Fibroblast of peridontal ligament (primary cell): Measurements from ENCODE around the gene LETM1.

Source experiments
- DNase-seq: peaks from one replicate; pipeline ENCODE4 v3.0.0-alpha.2; 2010; ENCODE audit errors: extremely low read depth

The LETM1 gene

DNA sequence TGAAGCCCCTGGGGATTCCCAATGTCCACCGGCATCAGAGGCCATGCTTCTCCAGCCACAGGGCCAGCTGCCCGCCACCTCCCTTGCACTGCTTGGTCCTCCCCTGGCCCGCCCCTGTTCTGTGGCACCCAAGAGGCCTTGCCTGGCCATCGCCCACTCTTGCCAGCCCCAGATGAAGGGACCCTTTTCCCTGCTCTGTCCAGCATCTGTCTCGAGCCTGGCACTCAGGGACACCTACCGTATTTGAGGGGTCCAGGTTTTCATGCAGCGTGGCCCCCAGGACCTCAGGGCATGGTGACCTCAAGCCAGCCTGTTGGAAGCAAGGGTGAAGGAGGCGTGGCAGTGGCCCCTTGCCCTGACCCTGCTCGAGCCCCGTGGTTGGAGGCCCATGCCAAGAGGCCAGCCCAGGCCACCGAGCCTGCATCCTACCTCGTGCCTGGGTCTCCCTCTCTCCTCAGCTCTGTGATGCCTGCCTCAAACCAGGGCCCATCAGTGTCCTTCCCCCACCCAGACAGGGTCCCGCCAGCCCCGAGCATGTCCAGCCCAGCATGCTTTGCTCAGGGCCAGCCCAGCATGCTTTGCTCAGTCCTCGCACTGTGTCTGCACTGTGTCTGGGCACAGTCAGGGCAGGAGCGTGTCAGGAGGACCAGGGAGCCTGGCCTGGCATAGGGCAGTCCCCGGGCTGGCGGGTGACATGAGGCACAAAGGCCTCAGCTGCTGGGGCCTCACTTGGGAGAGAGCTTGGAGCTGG, 77.1 kb downstream of the LETM1 start:
- no peak for DNase-seq

DNA sequence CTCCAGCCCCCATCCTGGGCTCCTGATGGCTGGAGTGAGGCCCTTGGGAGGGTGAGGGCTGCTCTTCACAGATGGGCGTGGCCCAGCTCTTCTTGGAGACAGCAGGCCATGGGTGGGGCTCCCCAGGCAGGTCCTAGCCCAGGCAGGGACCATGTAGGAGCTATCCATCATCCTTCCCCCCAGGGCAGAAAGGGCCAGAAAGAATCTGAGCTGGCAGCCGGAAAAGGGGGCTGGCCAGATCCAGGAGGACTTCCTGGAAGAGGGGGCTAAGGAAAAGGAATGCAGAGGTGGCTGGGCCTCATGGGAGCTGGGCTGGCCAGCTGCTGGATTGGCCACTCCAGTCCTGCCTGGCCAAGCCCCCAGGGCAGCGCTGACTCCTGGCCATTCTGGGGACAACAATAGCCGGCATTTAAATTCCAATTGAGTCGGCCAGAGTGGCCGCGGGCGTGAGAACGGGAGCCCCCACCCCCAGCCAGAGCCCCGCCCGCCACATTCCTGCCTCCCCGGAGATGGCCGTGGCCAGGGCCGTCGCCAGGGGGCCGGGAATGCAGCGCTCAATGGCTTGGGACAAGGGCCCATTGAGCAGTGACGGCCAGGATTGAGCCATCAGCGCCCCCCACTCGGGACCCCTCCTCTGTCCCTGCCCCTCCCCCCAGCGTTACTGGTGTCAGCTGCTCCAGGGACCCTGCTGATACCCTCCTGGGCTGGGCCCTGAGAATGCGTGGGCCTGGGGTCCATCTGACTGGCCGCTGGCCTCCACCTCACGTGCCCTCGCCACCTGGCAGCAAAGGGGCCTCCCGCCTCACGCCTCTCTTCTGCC, 77.9 kb downstream of the LETM1 start:
- no peak for DNase-seq

DNA sequence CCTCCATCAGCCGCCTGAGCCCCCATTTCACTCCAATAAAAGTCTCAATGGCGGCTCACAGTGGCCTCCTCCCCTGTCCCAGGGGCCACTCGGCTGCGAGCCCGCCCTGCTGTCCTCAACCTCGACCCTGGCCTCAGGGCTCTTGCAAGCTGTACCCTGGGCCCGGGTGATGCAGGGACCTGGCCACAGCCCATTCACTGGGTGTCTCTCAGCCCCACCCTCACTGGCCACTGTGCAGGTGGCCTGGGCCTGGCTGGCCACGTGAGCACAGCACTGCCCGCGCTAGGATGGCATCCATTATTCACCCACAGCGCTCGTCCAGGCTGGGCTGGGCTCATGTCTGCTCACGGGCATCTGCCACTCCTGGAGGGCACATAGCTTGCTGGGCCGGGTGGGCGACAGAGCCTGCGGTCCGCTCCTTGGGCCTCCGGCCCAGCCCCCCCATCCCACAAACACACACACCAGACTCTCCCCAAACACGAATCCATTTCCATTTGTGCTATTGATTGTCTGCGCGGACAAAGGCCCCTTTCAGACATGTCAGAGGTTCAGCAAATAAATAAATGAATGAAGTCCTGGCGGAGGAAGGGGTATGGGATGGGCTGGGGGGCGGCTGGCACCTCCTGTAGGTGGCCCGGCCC, 79.3 kb downstream of the LETM1 start:
- no peak for DNase-seq

DNA sequence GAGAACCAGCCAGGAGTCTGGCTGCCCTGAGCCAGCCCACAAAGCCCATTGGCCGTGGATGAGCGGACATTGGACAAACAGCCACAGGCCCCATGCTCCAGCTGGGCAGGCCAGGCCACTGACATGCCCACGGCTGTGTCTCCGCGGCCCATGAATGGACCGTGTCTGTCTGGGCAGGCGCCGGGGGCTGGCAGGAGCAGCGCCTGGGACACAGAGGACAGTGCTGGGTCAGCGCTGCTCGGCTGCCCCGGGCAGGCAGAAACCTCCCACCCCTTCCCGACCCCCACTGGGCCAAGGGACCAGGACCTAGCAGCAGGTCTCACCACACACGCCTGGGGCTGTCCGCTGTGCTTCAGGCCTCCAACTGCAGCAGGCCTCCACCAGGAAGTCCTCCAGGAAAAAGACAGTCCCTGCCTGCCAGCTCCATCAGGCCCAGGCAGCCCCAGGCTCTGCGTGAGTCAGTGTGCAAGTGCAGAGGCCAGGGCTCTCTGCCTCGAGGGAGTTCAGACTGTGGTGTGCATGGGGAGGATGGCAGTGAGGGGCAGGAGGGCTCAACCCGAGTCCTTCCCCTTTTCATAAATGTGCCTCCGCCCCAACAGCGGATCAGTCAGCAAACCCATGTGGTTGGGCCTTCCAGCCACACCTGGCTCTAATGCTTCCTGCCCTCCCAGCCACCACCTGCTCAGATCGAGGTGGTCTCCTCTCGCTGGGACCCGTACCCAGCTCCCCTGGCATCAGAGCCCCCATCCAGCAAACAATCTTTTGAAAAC, 80.0 kb downstream of the LETM1 start:
- no peak for DNase-seq

DNA sequence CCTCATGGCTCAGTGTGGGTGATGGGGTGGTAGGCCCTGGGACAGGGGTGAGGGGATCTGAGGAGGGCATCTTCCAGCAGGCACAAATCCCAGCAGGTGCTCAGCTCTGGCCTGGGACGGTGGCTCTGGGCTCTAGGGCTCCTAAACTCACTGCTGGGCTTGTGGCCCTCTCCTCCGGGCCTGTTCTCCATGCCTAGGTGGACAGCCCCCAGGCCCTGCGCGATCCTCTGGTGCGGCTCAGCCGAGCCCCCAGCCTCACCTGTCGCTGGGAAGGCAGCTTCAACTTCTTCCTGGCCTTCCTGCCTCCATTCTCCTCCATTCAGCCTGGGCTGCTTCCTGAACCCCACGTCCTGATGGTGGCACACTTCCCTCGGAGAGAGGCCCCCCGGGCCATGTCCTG, 82.2 kb downstream of the LETM1 start:
- DNase-seq = no peak

DNA sequence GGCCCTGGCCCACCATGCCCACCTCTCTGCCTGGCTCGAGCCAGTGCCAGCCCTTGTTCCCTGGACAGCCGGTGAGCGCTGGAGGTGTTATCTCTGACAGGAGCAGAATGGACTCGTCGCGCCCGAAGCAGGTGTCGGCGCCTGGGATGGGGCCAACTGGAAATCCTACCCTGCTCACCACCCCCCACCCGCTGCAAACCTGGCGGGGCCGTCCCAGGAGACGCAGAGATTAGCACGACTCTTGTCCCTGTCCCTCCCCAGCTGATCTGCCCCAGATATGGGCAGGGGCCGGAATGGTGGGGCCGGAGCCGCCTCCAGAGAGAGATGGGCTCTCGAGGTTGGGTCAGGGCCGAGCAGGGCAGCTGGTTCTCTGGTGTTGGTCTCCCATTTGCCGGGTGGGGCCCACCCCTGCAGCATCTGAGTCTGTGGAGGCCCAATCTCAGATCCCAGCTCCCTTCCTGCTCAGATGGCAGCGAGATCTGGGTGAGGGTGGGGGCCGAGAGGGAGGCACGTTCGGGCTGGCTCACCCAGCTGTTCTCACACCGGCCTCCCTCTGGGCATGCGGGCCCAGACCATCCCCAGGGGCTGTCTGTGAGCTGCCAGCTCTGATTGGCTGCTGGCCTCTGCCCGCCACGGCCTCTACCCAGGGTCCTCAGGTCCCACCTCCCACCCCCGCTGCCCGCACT, 83.0 kb downstream of the LETM1 start:
- DNase-seq = no peak

DNA sequence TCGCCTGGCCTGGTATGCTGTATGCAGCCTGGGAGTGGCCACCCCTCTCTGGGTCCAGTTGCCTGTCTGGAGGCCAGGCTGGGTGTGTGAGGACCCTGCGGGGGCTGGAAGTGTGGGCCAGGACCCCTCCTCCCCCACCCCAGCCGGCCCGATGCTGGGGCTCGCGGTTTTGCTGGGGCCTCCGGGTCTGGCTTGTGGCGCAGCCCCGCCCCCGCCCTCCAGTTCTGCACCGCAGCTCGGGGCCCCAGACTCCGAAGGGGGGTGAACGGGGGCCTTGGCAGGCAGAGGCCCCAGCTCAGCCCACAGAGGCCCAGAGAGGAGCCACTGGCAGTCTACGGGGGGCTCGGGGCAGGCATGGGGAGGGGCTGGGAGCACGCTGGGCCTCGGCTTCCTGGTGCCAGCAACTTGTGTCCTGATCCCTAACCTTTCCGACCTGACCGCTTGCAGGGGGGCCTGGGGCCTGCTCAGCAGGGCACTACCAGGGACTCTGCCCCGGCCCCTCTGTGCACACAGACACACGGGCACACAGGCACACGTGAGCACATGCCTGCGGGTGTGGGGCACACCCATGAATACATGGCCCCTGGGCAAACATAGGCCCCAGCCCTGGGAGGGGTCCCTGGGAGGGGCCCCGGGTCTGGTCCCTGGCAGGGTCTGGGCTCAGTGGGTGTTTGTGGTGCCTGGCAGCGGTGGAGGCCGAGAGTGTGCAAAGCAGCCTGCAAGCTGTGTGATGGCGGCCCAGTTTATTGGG, 84.2 kb downstream of the LETM1 start:
- no peak for DNase-seq

DNA sequence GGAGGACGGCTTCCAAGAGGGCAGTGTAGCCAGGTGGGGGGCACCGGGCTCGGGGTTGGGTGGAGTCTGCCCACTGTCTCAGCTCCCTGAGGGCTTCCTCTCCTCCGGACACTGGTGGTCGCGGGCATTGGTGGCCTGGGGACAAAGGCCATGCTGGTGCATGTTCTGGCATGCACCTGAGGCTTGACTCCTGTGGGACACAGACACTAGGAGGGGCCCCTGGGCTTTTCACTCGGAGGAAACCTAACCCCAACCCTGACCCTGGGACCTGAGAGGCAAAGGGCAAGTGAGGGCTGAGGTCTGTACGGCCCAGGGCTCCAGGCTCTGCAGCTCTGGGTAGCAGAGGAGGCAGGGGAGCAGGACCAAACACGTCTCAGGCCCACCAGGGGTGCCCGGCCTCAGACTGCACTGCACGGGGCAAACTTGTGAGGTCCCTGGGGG, 85.1 kb downstream of the LETM1 start:
- no peak for DNase-seq

DNA sequence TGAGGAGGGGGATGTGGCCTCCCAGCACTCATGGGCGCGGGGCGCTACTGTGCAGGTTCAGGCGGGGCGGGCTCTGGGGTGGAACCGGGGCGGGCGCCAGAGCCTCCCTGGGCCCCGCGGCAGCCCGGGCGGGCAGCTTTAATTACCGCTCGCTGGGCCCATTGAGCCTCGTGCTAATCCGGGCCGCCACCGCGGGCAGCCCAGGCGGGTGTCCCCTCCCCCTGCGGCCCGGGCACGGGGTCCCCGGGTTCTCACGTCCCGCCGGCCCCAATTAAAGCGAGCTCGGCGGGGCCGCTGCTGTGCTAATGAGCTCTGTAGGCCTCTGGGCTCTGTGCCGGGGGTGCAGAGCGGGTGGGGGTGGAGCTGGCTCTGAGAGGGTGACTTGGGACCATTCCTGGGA, 85.7 kb downstream of the LETM1 start:
- no peak for DNase-seq

DNA sequence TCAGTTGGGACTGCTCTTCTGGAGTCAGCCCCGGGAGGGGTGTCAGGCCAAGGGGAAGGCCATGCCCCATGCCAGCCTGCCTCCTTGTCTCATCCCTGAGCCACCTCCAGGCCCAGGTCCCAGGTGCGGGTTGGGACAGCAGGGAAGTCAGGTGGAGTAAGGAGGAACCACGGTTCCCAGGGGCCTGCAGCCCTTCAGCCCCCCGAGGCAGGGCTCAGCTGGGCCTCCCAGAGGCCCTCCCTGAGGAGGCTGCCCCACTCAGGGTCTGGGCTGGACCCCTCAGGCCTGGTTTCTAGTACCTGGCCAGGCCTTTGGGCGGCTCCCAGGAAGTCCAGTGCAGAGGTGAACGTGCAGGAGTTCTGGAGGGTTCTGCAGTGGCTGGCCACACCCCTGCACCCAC, 86.3 kb downstream of the LETM1 start:
- DNase-seq = no peak

DNA sequence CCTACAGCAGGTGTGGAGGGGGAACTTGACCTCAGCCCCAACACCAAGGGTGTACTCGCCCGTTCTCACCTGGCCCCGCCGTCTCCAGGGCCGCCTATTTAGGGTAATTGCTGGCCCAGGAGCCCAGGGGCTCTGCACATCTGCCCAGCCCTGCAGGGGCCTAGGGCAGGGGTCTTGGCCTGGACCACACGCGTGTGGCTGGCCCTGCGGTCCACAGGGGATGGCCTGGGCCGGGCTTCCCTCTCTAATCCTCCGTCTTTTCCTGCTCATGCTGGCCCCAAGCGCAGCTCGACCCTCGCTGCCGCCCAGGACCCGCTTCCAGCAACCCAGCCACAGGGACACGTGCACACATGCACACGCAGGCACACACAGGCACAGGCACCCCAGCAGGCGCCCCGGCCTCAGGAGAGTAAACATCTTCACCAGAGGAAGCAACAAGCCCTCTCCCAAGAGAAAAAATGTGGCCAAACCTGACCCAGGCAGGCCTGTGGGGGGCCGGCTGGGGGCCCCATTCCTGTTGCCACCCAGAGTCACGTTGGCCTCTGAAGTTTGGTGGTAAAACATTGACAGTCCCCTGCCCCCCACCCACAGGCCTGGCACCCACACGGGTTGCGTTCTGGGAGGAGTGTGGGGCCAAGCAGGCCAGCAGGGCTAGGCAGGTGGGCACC, 87.5 kb downstream of the LETM1 start:
- no peak for DNase-seq

DNA sequence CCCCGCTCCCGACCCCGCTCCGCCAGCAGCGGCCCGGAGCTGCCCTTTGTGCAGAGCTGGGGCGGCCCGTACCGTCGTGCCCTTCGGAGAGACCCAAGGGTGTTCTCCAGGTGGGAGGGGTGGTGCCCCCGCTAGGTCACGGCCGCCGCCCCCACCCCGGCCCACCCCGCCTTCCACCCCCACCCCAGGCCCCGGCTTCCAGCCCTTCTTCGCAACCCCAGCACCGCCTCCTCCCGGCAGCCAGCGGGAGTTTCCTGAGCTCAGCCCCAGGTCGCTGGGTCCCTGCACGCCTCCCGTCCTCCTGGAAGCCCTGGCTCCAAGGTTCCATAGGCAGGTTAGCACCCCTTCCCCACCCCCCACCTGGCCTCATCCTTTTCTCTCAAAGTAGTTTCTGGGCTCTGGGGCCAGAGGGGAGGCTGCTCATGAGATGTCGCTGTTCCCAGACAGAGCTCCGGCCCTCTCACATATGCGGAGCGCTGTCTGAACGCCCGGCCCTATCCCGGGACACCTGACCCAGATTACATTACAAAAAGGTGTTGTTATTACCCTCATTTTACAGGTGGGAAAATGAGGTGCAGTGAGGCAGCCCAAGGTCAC, 88.1 kb downstream of the LETM1 start:
- DNase-seq = peak; percentile 13

DNA sequence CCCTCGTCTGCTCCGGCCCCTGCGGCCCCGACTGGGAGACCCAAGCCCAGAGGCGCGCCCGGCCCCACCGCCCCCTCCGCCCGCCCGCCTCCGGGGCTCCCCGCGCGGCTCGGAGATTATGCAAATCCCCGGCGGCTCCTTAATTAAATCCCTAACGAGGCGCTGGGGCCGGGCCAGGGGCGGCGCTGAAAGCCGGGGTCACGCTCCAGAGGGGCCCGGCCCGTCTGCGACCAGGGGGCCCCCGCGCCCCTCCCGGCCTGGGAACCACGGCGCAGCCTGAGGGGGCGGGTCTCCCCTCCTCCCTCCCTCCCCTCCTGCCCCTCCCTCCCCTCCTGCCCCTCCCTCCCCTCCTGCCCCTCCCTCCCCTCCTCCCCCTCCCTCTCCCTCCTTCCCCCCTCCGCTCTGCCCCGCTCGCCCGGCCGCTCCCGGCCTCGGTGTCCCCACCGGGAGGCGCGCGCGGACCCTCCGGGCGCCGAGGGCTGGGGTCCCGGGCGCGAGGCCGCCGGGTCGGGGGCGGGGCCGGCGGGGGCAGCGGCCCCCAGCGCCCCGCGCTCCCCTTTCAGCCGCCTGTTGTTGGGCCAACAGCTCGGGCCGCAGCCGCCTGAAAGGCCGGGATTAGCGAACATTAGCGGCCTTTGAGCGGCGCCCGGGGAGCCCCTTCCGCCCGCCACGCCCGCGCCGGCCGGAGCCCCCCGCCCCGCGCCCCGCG, 88.7 kb downstream of the LETM1 start:
- peak; percentile 7 for DNase-seq

DNA sequence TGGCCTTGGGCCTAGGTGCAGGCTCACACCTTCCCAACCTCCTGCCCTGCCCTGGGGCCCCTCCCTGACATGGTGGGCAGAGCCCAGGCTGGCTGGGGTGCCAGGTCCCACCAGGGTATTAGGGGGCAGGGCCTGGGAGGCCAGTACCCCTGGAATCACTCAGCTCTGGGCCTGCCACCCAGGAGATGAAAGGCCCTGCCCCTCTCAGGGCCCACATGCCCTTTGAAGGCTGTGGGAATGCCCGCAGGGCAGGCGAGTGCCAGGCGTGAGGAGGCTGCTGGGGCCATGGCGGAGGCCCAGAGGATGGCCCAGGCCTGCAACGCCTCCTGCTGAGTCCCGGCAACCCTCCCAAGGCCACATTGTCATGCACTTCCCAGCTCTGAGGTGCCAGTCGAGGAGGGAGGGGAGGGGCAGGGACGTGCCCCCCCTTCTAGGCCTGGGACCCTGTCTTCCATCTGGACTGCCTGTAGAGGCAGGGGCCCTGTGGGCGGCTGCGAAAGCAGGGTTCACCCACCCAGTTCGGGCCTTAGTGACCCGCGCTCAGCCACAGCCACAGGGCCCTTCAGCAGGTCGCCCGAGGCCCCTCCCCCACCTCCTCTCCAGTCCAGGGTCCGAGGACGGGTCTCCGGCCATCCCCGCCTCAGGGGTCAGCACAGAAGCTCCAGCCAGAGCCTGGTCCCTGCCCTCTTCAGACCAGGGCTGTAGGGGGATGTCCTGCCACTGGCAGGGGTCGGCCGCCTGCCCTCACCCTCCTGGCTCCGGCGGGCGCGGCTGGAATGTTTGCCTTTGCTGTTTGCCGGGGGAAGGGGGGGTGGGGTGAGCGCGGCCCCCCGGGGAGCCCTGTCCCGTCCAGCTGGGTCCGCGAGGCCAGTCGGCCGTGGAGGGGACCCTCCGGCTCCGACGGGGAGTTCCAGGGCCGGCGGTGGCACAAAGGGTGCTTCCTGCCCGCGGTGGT, 89.6 kb downstream of the LETM1 start:
- DNase-seq = no peak

DNA sequence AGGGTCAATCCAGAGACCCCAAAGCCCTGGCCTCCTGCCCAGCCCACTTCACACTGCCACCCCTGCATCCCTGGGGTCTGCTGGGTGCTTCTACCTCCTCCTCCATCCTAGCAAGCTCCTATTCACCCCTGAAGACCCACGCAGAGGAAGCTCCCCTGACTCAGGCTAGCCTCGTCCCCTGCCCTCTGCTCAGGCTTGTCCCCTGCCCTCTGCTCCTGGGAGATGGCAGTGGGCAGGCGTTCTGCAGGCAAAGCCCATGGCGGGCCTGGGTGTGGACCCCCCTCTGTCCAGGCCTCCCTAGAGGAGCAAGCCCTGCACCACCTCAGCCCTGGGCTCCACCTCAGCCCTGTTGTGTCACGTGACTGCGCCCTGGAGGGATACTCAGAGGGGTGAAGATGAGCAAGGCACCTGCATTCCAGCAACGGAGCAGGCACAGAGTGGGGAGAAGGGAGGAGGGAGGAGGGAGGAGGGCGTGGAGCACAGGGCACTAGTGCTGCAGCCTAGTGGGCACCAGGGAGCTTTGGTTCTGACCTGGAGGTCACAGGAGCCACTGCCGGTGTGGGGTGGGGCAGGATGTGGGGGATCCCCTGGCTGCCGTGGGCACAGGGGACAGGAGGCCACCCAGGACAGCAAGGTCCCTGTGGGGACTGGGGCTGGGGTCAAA, 90.4 kb downstream of the LETM1 start:
- no peak for DNase-seq

DNA sequence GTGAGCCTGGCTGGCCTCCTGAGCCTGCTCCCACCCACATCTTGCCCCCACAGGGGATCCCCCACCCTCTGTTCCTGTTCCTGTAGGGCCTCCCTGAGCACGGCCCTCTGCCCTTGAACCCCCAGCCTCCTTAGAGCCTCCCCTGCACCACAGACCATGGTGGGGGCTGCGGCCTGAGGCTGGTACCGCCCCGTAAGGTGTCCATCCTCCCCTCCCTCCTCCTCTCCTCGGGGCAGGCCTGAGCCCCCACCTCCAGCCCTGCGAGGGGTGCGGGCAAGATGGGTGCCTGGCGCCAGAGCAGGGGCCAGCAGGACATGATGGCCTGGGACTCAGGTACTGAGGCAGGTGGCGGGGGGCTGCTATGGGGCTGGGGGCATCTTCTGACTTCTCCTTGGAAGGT, 91.3 kb downstream of the LETM1 start:
- no peak for DNase-seq

DNA sequence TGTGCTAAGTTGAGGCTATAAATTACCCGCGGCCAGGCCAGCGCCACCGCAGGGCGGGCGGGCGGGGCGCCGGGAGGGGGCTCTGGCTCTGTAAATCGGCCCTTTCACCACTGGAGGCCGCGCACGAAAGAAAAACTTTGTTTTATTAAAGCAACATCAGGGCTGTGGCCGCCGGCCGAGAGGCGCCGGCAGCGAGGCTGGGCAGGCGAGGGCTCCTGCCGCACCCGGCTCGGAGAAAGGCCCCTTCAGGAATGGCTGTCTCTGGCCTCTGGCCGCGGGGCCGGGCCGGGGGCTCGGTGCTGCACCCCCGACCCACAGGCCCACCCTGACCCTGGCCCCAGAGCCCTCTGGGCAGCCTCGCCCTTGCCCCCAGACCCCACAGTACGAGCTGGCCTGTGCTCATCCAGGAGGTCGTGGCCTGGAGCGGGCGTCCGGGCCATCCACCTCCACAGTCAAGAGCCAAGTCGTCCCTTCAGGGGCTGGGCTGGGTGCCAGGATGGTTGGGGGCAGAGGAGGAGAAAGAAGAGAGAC, 92.3 kb downstream of the LETM1 start:
- peak; percentile 57 for DNase-seq
